ENCODE data around the gene NATD1. TPM values are rescaled to one million over a fixed set of nuclear protein-coding genes. Genes with fewer than 3 reads are reported as not detected.

Gene NATD1
- total and polyA plus RNA-seq, 4 donors: 1.4 to 24.5 (median 2.9) TPM

DNA sequence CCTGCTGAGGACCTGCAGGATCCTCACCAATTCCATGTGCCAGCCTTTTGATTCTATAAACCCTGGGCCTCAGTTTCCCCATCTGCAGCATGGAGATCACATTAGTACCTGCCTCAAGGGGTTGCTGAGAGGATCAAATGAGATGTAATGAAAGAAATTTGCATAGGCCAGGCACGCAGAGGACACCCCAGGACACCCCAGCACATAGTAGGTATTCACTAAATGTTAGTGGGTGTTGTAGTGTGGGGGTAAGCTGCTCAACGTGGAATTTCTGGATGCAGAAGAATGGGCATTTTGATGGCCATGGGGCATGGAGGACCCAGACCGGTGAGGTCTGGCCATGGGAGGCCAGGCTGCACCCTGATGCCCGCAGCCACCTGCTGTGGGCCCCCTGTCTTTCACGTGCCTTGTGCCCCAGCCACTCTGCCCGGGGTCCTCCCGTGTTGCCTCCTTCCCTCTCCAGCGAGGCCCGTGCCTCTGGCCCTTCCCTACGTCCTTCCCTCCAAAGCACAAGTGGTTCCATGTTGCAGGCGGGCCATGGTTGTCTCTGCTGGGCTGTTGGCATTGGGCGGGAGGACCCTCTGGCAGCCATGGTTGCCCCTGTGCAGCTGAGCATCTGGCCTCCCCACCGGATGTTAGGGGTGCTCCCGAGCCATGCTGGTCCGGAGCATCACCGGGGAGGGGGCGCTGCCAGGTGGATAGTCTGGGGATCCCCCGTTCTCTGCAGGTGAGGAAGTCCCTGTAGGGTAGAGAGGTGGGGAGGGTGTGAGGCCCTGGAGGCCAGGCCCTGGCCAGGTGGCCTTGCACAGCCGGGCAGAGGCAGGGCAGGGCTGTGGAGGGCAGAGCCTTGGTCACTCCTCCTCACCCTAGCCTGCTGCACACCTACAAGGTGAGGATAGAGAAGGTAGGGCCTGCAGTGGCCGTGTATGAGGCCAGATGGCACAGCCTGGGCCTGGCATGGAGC is 39.9 kb upstream of the NATD1 start:
- Histone ChIP-seq H3K27me3 (ENCODE audit: control insufficient read depth in 4 of 4, insufficient read depth in 4 of 4, low read length in 3 of 4) (no peaks in the 10 kb centered on the region), H3K4me1 (ENCODE audit: control insufficient read depth in 4 of 4, insufficient read depth in 4 of 4, low read length in 3 of 4) (peaks cover 14 to 37% (median 19%) of the 10 kb centered on the region in 4 donors), H3K36me3 (ENCODE audit: control insufficient read depth in 4 of 4, insufficient read depth in 3 of 4, low read depth in 1 of 4, low read length in 3 of 4) (peaks cover 0 to 7% (median 3%) of the 10 kb centered on the region in 4 donors), H3K9ac (ENCODE audit: low read depth in 1 of 2, low read length in 2 of 2) (no peak overlapping the region), H3K9me3 (ENCODE audit: control insufficient read depth in 4 of 4, low read length in 3 of 4) (no peaks in the 10 kb centered on the region), H3K27ac (ENCODE audit: low read depth in 1 of 2, low read length in 2 of 2) (no peak overlapping the region), H3K4me3 (ENCODE audit: low read depth in 1 of 3, low read length in 3 of 3) (no peak overlapping the region)
- DNase-seq (ENCODE audit: low spot score): no peak
- 76% methylated on average over 20 of the region's 20 CpGs for WGBS
- no peak for TF ChIP-seq REST (IDR thresholded peaks at IDR 0.05)

- TF ChIP-seq CTCF (IDR thresholded peaks at IDR 0.05; ENCODE audit: low read depth, low read length, missing input control) (no peak), RAD21 (IDR thresholded peaks at IDR 0.05) (no peak), GABPA (IDR thresholded peaks at IDR 0.05 in 1 of 2, conservative IDR thresholded peaks at IDR 0.05 in 1 of 2) (no peak), ZBTB33 (IDR thresholded peaks at IDR 0.05) (no peak), NR2F2 (IDR thresholded peaks at IDR 0.05) (no peak), ATF3 (IDR thresholded peaks at IDR 0.05) (no peak), JUND (IDR thresholded peaks at IDR 0.05) (no peak), HNF4G (IDR thresholded peaks at IDR 0.05) (no peak), FOXA1 (IDR thresholded peaks at IDR 0.05) (no peak), SP1 (IDR thresholded peaks at IDR 0.05) (no peak), EGR1 (IDR thresholded peaks at IDR 0.05; ENCODE audit: low read depth in 2 of 2) (no peak), TAF1 (conservative IDR thresholded peaks at IDR 0.05) (no peak), YY1 (IDR thresholded peaks at IDR 0.05) (no peak), RXRA (IDR thresholded peaks at IDR 0.05) (no peak), FOXA2 (IDR thresholded peaks at IDR 0.05) (no peak), REST (IDR thresholded peaks at IDR 0.05) (no peak)
- Histone ChIP-seq H3K9me3 (ENCODE audit: control insufficient read depth in 4 of 4, low read length in 3 of 4) (no peaks in the 10 kb centered on the region), H3K27ac (ENCODE audit: low read depth in 1 of 2, low read length in 2 of 2) (no peak overlapping the region), H3K36me3 (ENCODE audit: control insufficient read depth in 4 of 4, insufficient read depth in 3 of 4, low read depth in 1 of 4, low read length in 3 of 4) (peaks cover 0 to 6% (median 3%) of the 10 kb centered on the region in 4 donors), H3K4me1 (ENCODE audit: control insufficient read depth in 4 of 4, insufficient read depth in 4 of 4, low read length in 3 of 4) (peaks cover 20 to 44% (median 29%) of the 10 kb centered on the region in 4 donors), H3K4me3 (ENCODE audit: low read depth in 1 of 3, low read length in 3 of 3) (no peak overlapping the region), H3K9ac (ENCODE audit: low read depth in 1 of 2, low read length in 2 of 2) (no peak overlapping the region), H3K27me3 (ENCODE audit: control insufficient read depth in 4 of 4, insufficient read depth in 4 of 4, low read length in 3 of 4) (no peaks in the 10 kb centered on the region)
- no peak for DNase-seq (ENCODE audit: low spot score)
- WGBS: 66% methylated on average over 12 of the region's 12 CpGs
Observed at GRCh38 chr17:21291862-21292261, 38.7 kb upstream of the NATD1 start.

All from liver (tissue), 9 donors.